ENCODE data around the gene ITM2C. TPM values are rescaled to one million over a fixed set of nuclear protein-coding genes. Genes with fewer than 3 reads are reported as not detected.

ITM2C gene
- 35.4 and 144 TPM in 2 replicates for total RNA-seq

GRCh38 chr2:230864605-230865306 lies at the start of gene ITM2C:
Gene ITM2C (plus strand): TSS chr2:230864942. CDS start chr2:230865026, 84 bp downstream.

GRCh38 chr2:230924470-230925341 lies 60.0 kb downstream of the ITM2C start, which contains the start of gene GPR55:
Gene GPR55 (minus strand): TSS chr2:230925242. CDS start chr2:230910962, 14,280 bp downstream.

Other genes starting within 250 kb of the ITM2C start
- 99.5 and 105 TPM in 2 replicates for gene CAB39, start 152.1 kb upstream of the ITM2C start, total RNA-seq
- under 0.01 TPM in 1 of 2 replicates, not detected in the other for gene GPR55, start 60.3 kb downstream of the ITM2C start, total RNA-seq
- not detected in 2 replicates for gene SPATA3, start 131.2 kb downstream of the ITM2C start, total RNA-seq
- gene C2orf72, start 172.6 kb downstream of the ITM2C start, total RNA-seq: 0.66 TPM in 1 of 2 replicates, not detected in the other
- gene PSMD1, start 191.9 kb downstream of the ITM2C start, total RNA-seq: 130 and 184 TPM in 2 replicates

Data from placental pericyte (primary cell).